Left kidney (tissue), 8 donors: ENCODE measurements around the gene IDH3B. TPM values are rescaled to one million over a fixed set of nuclear protein-coding genes. Genes with fewer than 3 reads are reported as not detected.
A peak's percentile ranks its signal among the peaks of the same experiment; 100 is the strongest.

Source experiments
- DNase-seq: peaks from one replicate; pipeline ENCODE4 v3.0.0-alpha.2; 2013
- long read RNA-seq, 8 donors: transcript quantifications; one replicate each; lab custom pipeline, GENCODE V29; 2026
- polyA plus RNA-seq: library from polyadenylated mRNA; unstranded; fragments of 120-200 nt; gene quantifications from one replicate; pipeline ENCODE4 v1.2.1, GENCODE V29; 2013; ENCODE audit not compliant: insufficient read length

Gene IDH3B
- 134 TPM for polyA plus RNA-seq
- long read RNA-seq, donor 1, transcript IDH3B-201 (12 exons, 1,545 nt) = major isoform, 30 of 51 reads
- long read RNA-seq, donor 1, partial matches to known transcripts = 5 of 51 reads
- long read RNA-seq, donor 1, other reads (novel, unspliced or antisense) = 10 of 51 reads
- long read RNA-seq, donor 2, transcript IDH3B-201 (12 exons, 1,545 nt) = major isoform, 11 of 24 reads
- long read RNA-seq, donor 2, partial matches to known transcripts = 6 of 24 reads
- long read RNA-seq, donor 2, other reads (novel, unspliced or antisense) = 5 of 24 reads
- long read RNA-seq, donor 3, transcript IDH3B-201 (12 exons, 1,545 nt) = major isoform, 13 of 32 reads
- long read RNA-seq, donor 3, partial matches to known transcripts = 5 of 32 reads
- long read RNA-seq, donor 3, other reads (novel, unspliced or antisense) = 9 of 32 reads
- long read RNA-seq, donor 4, partial matches to known transcripts = 0 of 5 reads
- long read RNA-seq, donor 4, other reads (novel, unspliced or antisense) = 0 of 5 reads
- long read RNA-seq, donor 5, transcript IDH3B-201 (12 exons, 1,545 nt) = major isoform, 44 of 79 reads
- long read RNA-seq, donor 5, partial matches to known transcripts = 14 of 79 reads
- long read RNA-seq, donor 5, other reads (novel, unspliced or antisense) = 17 of 79 reads
- long read RNA-seq, donor 6, transcript IDH3B-201 (12 exons, 1,545 nt) = major isoform, 20 of 39 reads
- long read RNA-seq, donor 6, partial matches to known transcripts = 10 of 39 reads
- long read RNA-seq, donor 6, other reads (novel, unspliced or antisense) = 6 of 39 reads
- long read RNA-seq, donor 7, transcript IDH3B-201 (12 exons, 1,545 nt) = major isoform, 26 of 45 reads
- long read RNA-seq, donor 7, partial matches to known transcripts = 8 of 45 reads
- long read RNA-seq, donor 7, other reads (novel, unspliced or antisense) = 5 of 45 reads
- long read RNA-seq, donor 8, transcript IDH3B-201 (12 exons, 1,545 nt) = major isoform, 5 of 8 reads
- long read RNA-seq, donor 8, partial matches to known transcripts = 0 of 8 reads
- long read RNA-seq, donor 8, other reads (novel, unspliced or antisense) = 0 of 8 reads

GRCh38 chr20:2663887-2664719 is at the start of gene IDH3B:
IDH3B (minus strand) TSS chr20:2664216; CDS start chr20:2664188, 28 bp downstream.
- peak; percentile 91 for DNase-seq

- no peak for DNase-seq
Measured at GRCh38 chr20:2713285-2713684, 49.3 kb upstream of the IDH3B start.

- DNase-seq = no peak
Measured at GRCh38 chr20:2709205-2709981, 45.4 kb upstream of the IDH3B start.

GRCh38 chr20:2708665-2709064 is 44.6 kb upstream of the IDH3B start:
- no peak for DNase-seq

- no peak for DNase-seq
Measured at GRCh38 chr20:2708073-2708415, 44.0 kb upstream of the IDH3B start.

GRCh38 chr20:2707353-2708072 is 43.5 kb upstream of the IDH3B start:
- DNase-seq = no peak

- no peak for DNase-seq
Measured at GRCh38 chr20:2706688-2707352, 42.8 kb upstream of the IDH3B start.

- DNase-seq = no peak
Measured at GRCh38 chr20:2705931-2706645, 42.1 kb upstream of the IDH3B start.

- no peak for DNase-seq
Measured at GRCh38 chr20:2703716-2704475, 39.9 kb upstream of the IDH3B start.

GRCh38 chr20:2701671-2702081 is 37.7 kb upstream of the IDH3B start:
- DNase-seq = no peak

GRCh38 chr20:2700913-2701620 is 37.1 kb upstream of the IDH3B start:
- no peak for DNase-seq

- DNase-seq = no peak
Measured at GRCh38 chr20:2699775-2700413, 35.9 kb upstream of the IDH3B start.

GRCh38 chr20:2698912-2699311 is 34.9 kb upstream of the IDH3B start:
- DNase-seq = no peak

GRCh38 chr20:2698186-2698817 is 34.3 kb upstream of the IDH3B start:
- DNase-seq = no peak

- DNase-seq = no peak
Measured at GRCh38 chr20:2697768-2698167, 33.8 kb upstream of the IDH3B start.

GRCh38 chr20:2696646-2697045 is 32.6 kb upstream of the IDH3B start:
- no peak for DNase-seq
